Measurements from ENCODE around the gene DENND4B. TPM values are rescaled to one million over a fixed set of nuclear protein-coding genes. Genes with fewer than 3 reads are reported as not detected.

DENND4B gene
- total and polyA plus RNA-seq, 10 of the 15 experiments (the other 5 are each of a cell fraction or from before 2014, with no cell fraction given) = 12.0 to 74.8 (median 22.7) TPM

DNA sequence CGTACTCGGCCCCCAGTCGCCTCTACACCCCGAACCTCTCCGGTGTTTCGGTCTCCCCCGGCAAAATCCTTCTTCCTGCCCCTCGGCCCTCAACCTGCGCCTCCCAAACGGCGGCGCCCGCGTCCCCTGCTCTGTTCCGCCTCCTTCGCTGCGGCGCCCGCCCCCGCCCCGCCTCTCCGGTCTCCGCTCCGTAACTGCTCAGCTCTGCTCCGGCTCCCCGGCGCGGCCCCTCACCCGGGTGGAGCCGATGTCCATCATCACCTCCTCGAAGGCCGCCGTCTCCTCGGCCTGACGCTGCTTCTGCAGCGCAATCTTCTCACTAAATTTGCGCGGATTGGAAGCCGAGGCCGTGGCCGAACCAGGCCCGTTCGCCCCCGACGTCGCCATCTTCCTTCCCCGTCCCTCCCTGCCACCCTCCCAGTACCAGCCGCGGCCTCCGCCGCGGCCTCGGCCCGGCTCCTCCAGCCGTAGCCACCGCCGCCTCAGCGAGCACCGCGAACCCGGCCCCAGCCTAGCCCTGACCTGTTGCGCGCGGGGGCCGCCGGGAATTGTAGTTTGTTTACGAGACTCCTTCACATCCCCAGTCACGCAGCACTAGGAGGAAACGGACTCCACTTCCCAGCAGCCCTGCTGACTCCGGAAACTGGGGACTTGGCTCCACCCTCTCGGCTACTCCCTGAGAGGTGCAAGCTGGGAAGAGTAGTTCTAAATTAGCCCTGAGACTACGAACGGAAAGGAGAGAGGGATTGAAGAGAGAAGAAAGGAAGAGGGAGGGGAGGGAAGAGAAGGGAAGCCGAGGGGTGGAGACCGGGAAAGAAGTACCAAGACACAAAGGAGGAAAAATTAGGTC lies 11.8 kb upstream of the DENND4B start, which contains the start of gene CRTC2 (continued):
- TF ChIP-seq, protein P1, sequence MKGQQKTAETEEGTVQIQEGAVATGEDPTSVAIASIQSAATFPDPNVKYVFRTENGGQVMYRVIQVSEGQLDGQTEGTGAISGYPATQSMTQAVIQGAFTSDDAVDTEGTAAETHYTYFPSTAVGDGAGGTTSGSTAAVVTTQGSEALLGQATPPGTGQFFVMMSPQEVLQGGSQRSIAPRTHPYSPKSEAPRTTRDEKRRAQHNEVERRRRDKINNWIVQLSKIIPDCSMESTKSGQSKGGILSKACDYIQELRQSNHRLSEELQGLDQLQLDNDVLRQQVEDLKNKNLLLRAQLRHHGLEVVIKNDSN (IDR thresholded peaks at IDR 0.05; ENCODE audit: borderline replicate concordance, extremely low read length, insufficient read depth, low read depth, low read length) = no peak
- TF ChIP-seq SREBF2 (IDR thresholded peaks at IDR 0.05; ENCODE audit: low read length) (no peak), CREB1 (IDR thresholded peaks at IDR 0.05; ENCODE audit: low read depth) (no peak), NFXL1 (IDR thresholded peaks at IDR 0.05; ENCODE audit: borderline replicate concordance) (no peak), RAD51 (IDR thresholded peaks at IDR 0.05) (no peak), PAX8 (IDR thresholded peaks at IDR 0.05) (no peak), CBX5 (IDR thresholded peaks at IDR 0.05; ENCODE audit: low read depth) (no peak), ZSCAN29 (IDR thresholded peaks at IDR 0.05) (no peak), RUNX3 (IDR thresholded peaks at IDR 0.05; ENCODE audit: low read length) (no peak), NR2F1 (conservative IDR thresholded peaks at IDR 0.05) (peak; percentile 94), MTA3 (IDR thresholded peaks at IDR 0.05; ENCODE audit: borderline replicate concordance, low read length) (no peak), ZZZ3 (IDR thresholded peaks at IDR 0.05; ENCODE audit: control insufficient read depth, insufficient read length, low read depth) (no peak), RBBP5 (conservative IDR thresholded peaks at IDR 0.05) (no peak), DPF2 (IDR thresholded peaks at IDR 0.05) (no peak), SMAD1 (IDR thresholded peaks at IDR 0.05; ENCODE audit: low read depth, partially characterized antibody) (no peak), NRF1 (conservative IDR thresholded peaks at IDR 0.05; ENCODE audit: low read depth, low read length) (no peak; the same call in 1 of the 2 replicates)
- TF ChIP-seq, protein P2, sequence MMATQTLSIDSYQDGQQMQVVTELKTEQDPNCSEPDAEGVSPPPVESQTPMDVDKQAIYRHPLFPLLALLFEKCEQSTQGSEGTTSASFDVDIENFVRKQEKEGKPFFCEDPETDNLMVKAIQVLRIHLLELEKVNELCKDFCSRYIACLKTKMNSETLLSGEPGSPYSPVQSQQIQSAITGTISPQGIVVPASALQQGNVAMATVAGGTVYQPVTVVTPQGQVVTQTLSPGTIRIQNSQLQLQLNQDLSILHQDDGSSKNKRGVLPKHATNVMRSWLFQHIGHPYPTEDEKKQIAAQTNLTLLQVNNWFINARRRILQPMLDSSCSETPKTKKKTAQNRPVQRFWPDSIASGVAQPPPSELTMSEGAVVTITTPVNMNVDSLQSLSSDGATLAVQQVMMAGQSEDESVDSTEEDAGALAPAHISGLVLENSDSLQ (IDR thresholded peaks at IDR 0.05) = peak; percentile 36; the same call in 1 of the 2 replicates
- TF ChIP-seq, protein P3, sequence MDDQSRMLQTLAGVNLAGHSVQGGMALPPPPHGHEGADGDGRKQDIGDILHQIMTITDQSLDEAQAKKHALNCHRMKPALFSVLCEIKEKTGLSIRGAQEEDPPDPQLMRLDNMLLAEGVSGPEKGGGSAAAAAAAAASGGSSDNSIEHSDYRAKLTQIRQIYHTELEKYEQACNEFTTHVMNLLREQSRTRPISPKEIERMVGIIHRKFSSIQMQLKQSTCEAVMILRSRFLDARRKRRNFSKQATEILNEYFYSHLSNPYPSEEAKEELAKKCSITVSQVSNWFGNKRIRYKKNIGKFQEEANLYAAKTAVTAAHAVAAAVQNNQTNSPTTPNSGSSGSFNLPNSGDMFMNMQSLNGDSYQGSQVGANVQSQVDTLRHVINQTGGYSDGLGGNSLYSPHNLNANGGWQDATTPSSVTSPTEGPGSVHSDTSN (IDR thresholded peaks at IDR 0.05; ENCODE audit: insufficient replicate concordance, low read depth, low read length) = no peak
- TF ChIP-seq, protein P4, sequence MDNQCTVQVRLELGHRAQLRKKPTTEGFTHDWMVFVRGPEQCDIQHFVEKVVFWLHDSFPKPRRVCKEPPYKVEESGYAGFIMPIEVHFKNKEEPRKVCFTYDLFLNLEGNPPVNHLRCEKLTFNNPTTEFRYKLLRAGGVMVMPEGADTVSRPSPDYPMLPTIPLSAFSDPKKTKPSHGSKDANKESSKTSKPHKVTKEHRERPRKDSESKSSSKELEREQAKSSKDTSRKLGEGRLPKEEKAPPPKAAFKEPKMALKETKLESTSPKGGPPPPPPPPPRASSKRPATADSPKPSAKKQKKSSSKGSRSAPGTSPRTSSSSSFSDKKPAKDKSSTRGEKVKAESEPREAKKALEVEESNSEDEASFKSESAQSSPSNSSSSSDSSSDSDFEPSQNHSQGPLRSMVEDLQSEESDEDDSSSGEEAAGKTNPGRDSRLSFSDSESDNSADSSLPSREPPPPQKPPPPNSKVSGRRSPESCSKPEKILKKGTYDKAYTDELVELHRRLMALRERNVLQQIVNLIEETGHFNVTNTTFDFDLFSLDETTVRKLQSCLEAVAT (IDR thresholded peaks at IDR 0.05) = no peak
- TF ChIP-seq, protein P5, sequence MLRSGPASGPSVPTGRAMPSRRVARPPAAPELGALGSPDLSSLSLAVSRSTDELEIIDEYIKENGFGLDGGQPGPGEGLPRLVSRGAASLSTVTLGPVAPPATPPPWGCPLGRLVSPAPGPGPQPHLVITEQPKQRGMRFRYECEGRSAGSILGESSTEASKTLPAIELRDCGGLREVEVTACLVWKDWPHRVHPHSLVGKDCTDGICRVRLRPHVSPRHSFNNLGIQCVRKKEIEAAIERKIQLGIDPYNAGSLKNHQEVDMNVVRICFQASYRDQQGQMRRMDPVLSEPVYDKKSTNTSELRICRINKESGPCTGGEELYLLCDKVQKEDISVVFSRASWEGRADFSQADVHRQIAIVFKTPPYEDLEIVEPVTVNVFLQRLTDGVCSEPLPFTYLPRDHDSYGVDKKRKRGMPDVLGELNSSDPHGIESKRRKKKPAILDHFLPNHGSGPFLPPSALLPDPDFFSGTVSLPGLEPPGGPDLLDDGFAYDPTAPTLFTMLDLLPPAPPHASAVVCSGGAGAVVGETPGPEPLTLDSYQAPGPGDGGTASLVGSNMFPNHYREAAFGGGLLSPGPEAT (IDR thresholded peaks at IDR 0.05; ENCODE audit: low read depth) = no peak; the same call in 1 of the 2 replicates
- TF ChIP-seq, protein P6, sequence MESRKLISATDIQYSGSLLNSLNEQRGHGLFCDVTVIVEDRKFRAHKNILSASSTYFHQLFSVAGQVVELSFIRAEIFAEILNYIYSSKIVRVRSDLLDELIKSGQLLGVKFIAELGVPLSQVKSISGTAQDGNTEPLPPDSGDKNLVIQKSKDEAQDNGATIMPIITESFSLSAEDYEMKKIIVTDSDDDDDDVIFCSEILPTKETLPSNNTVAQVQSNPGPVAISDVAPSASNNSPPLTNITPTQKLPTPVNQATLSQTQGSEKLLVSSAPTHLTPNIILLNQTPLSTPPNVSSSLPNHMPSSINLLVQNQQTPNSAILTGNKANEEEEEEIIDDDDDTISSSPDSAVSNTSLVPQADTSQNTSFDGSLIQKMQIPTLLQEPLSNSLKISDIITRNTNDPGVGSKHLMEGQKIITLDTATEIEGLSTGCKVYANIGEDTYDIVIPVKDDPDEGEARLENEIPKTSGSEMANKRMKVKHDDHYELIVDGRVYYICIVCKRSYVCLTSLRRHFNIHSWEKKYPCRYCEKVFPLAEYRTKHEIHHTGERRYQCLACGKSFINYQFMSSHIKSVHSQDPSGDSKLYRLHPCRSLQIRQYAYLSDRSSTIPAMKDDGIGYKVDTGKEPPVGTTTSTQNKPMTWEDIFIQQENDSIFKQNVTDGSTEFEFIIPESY (IDR thresholded peaks at IDR 0.05) = no peak; the same call in 1 of the 2 replicates

Data from GM12878 (cell line).